H9 (cell line): ENCODE measurements around the gene OR2M5. TPM values are rescaled to one million over a fixed set of nuclear protein-coding genes. Genes with fewer than 3 reads are reported as not detected.

Source experiments
- DNase-seq: peaks from one replicate; pipeline ENCODE4 v3.0.0-alpha.2; 2017
- H2AFZ ChIP-seq: one replicate; pipeline ENCODE4 v1.6.1; 2013; ENCODE audit warnings: mild to moderate bottlenecking, low read length, control low read depth, moderate library complexity
- H2AK5ac ChIP-seq: 2 replicates; pipeline ENCODE4 v1.6.1; 2013; ENCODE audit warnings: low read length, control low read depth, mixed read lengths; ENCODE audit not compliant: insufficient read length
- H2BK120ac ChIP-seq: one replicate; pipeline ENCODE4 v1.6.1; 2013; ENCODE audit warnings: low read depth, mild to moderate bottlenecking, low read length, control low read depth, inconsistent platforms; ENCODE audit not compliant: poor library complexity, severe bottlenecking
- H2BK12ac ChIP-seq: 2 replicates; pipeline ENCODE4 v1.6.1; 2013; ENCODE audit warnings: low read length, control low read depth, mixed read lengths, low read depth; ENCODE audit not compliant: insufficient read length
- H2BK15ac ChIP-seq: 2 replicates; pipeline ENCODE4 v1.6.1; 2013; ENCODE audit warnings: low read depth, low read length, control low read depth
- H2BK20ac ChIP-seq: one replicate; pipeline ENCODE4 v1.6.1; 2013; ENCODE audit warnings: low read depth, mild to moderate bottlenecking, low read length, control low read depth, inconsistent platforms; ENCODE audit not compliant: poor library complexity, severe bottlenecking
- H2BK5ac ChIP-seq: 2 replicates; pipeline ENCODE4 v1.6.1; 2013; ENCODE audit warnings: low read length, control low read depth, mixed read lengths; ENCODE audit not compliant: insufficient read length
- H3K14ac ChIP-seq: 2 replicates; pipeline ENCODE4 v1.6.1; 2013; ENCODE audit warnings: low read length, control low read depth; ENCODE audit not compliant: insufficient read depth
- H3K18ac ChIP-seq: 2 replicates; pipeline ENCODE4 v1.6.1; 2013; ENCODE audit warnings: low read depth, mild to moderate bottlenecking, mixed read lengths, low read length, control low read depth; ENCODE audit not compliant: insufficient read length
- H3K23ac ChIP-seq: 2 replicates; pipeline ENCODE4 v1.6.1; 2013; ENCODE audit warnings: low read length, control low read depth, mixed read lengths, low read depth; ENCODE audit not compliant: insufficient read length
- H3K23me2 ChIP-seq: 2 replicates; pipeline ENCODE4 v1.6.1; 2013; ENCODE audit warnings: low read depth, mild to moderate bottlenecking, mixed read lengths, low read length, control low read depth; ENCODE audit not compliant: insufficient read length, poor library complexity, severe bottlenecking
- H3K27ac ChIP-seq: 2 replicates; pipeline ENCODE4 v1.5.1; 2013; ENCODE audit warnings: low read length, control low read depth, mixed read lengths, low read depth; ENCODE audit not compliant: insufficient read length
- H3K27me3 ChIP-seq: 2 replicates; pipeline ENCODE4 v1.6.1; 2013; ENCODE audit warnings: low read length, control low read depth, inconsistent platforms; ENCODE audit not compliant: insufficient read depth
- H3K4ac ChIP-seq: 2 replicates; pipeline ENCODE4 v1.6.1; 2013; ENCODE audit warnings: low read depth, mild to moderate bottlenecking, control low read depth, inconsistent platforms, low read length, moderate library complexity
- H3K4me1 ChIP-seq: 2 replicates; pipeline ENCODE4 v1.6.1; 2013; ENCODE audit warnings: low read length, control low read depth, inconsistent platforms; ENCODE audit not compliant: insufficient read depth
- H3K4me2 ChIP-seq: 2 replicates; pipeline ENCODE4 v1.6.1; 2013; ENCODE audit warnings: low read length, control low read depth, mixed read lengths; ENCODE audit not compliant: insufficient read length, insufficient read depth
- H3K56ac ChIP-seq: 2 replicates; pipeline ENCODE4 v1.6.1; 2013; ENCODE audit warnings: low read depth, mild to moderate bottlenecking, mixed read lengths, low read length, control low read depth; ENCODE audit not compliant: insufficient read length
- H3K79me1 ChIP-seq: 2 replicates; pipeline ENCODE4 v1.6.1; 2013; ENCODE audit warnings: low read depth, mild to moderate bottlenecking, moderate library complexity, low read length, control low read depth, inconsistent platforms; ENCODE audit not compliant: insufficient read depth, poor library complexity, severe bottlenecking
- H3K79me2 ChIP-seq: 2 replicates; pipeline ENCODE4 v1.6.1; 2013; ENCODE audit warnings: low read length, control low read depth, inconsistent platforms; ENCODE audit not compliant: insufficient read depth
- H3K9ac ChIP-seq: 2 replicates; pipeline ENCODE4 v1.6.1; 2013; ENCODE audit warnings: low read length, control low read depth, mixed read lengths; ENCODE audit not compliant: insufficient read length; ENCODE audit errors: extremely low read depth
- H3K9me3 ChIP-seq: one replicate; pipeline ENCODE4 v1.6.1; 2013; ENCODE audit warnings: low read depth, low read length, inconsistent platforms; ENCODE audit not compliant: control insufficient read depth
- H3T11ph ChIP-seq: one replicate; pipeline ENCODE4 v1.6.1; 2013; ENCODE audit warnings: mild to moderate bottlenecking, low read length, control low read depth, inconsistent platforms
- H4K20me1 ChIP-seq: one replicate; pipeline ENCODE4 v1.6.1; 2013; ENCODE audit not compliant: control insufficient read depth, insufficient read length, insufficient read depth
- H4K5ac ChIP-seq: 2 replicates; pipeline ENCODE4 v1.6.1; 2013; ENCODE audit warnings: low read depth, mild to moderate bottlenecking, mixed read lengths, low read length, control low read depth; ENCODE audit not compliant: insufficient read length
- H4K8ac ChIP-seq: replicated peaks from 2 replicates; pipeline ENCODE4 v1.6.1; 2013; ENCODE audit warnings: low read length, control low read depth, mixed read lengths, low read depth; ENCODE audit not compliant: insufficient read length
- H4K91ac ChIP-seq: 2 replicates; pipeline ENCODE4 v1.6.1; 2013; ENCODE audit warnings: low read depth, mild to moderate bottlenecking, moderate library complexity, mixed read lengths, low read length, control low read depth; ENCODE audit not compliant: insufficient read length
- H3K27ac Mint-ChIP-seq, 3 experiments: 2 replicates in 2 of 3; 3 replicates in 1 of 3; pipeline ENCODE4 v1.8.0; 2020 to 2021; ENCODE audit warnings: mixed read lengths in 3 of 3, mild to moderate bottlenecking in 1 of 3, moderate library complexity in 1 of 3
- H3K27me3 Mint-ChIP-seq: 2 replicates; pipeline ENCODE4 v1.8.0; 2021; ENCODE audit warnings: low read depth, mild to moderate bottlenecking, moderate library complexity, mixed read lengths
- H3K36me3 Mint-ChIP-seq, 3 experiments: 2 replicates in 2 of 3; 3 replicates in 1 of 3; pipeline ENCODE4 v1.8.0; 2020 to 2021; ENCODE audit warnings: low read depth in 3 of 3, mixed read lengths in 3 of 3; ENCODE audit not compliant: insufficient read depth in 1 of 3
- H3K4me1 Mint-ChIP-seq, 2 experiments: 2 replicates each; pipeline ENCODE4 v1.8.0; 2020; ENCODE audit warnings: mixed read lengths in 2 of 2
- H3K4me3 Mint-ChIP-seq, 2 experiments: 2 replicates in 1 of 2; 3 replicates in 1 of 2; pipeline ENCODE4 v1.8.0; 2020 to 2021; ENCODE audit warnings: mild to moderate bottlenecking in 2 of 2, mixed read lengths in 2 of 2, moderate library complexity in 1 of 2
- H3K9me3 Mint-ChIP-seq, 2 experiments: 2 replicates in 1 of 2; 3 replicates in 1 of 2; pipeline ENCODE4 v1.8.0; 2020; ENCODE audit warnings: mild to moderate bottlenecking in 2 of 2, mixed read lengths in 2 of 2, moderate library complexity in 1 of 2
- WGBS: extraction: QIAGEN DNeasy Blood & Tissue Kit; methylation state at CpG from one replicate; pipeline ENCODE4 v1.1.7; 2013; ENCODE audit warnings: missing lambda C conversion rate, low lambda C conversion rate, mixed read lengths; ENCODE audit not compliant: insufficient read length; ENCODE audit errors: extremely low coverage; 5-methylcytosine and 5-hydroxymethylcytosine counted together
- total RNA-seq: library from RNA; stranded (reverse); gene quantifications from 2 replicates; pipeline ENCODE4 v1.2.1, GENCODE V29; 2021
- TF ChIP-seq, protein P1 (sequence below): fragments of 200-600 bp; sonication (generic); conservative IDR thresholded peaks from 3 replicates; pipeline ENCODE4 v1.8.0; 2021; ENCODE audit warnings: antibody characterized with exemption, mild to moderate bottlenecking

OR2M5 gene
- total RNA-seq, 1 experiment from 2014 or later, result not detected

- Histone ChIP-seq H2BK20ac (no peak overlapping the region), H2AFZ (no peak overlapping the region), H3K23me2 (no peaks in the 10 kb centered on the region), H3K27me3 (no peaks in the 10 kb centered on the region), H2AK5ac (no peak overlapping the region), H4K5ac (no peak overlapping the region), H3K4ac (no peak overlapping the region), H3K27ac (no peak overlapping the region), H2BK5ac (no peak overlapping the region), H3T11ph (no peak overlapping the region), H2BK120ac (no peak overlapping the region), H4K8ac (no peak overlapping the region), H3K4me1 (no peaks in the 10 kb centered on the region), H3K14ac (no peak overlapping the region), H4K91ac (no peak overlapping the region), H3K79me1 (no peaks in the 10 kb centered on the region), H3K56ac (no peak overlapping the region), H3K18ac (no peak overlapping the region), H3K4me2 (no peak overlapping the region), H4K20me1 (no peaks in the 10 kb centered on the region), H2BK15ac (no peak overlapping the region), H3K79me2 (no peaks in the 10 kb centered on the region), H3K9ac (no peak overlapping the region), H3K9me3 (peaks cover 43% of the 10 kb centered on the region), H2BK12ac (no peak overlapping the region), H3K23ac (no peak overlapping the region)
- no CpG with 5 or more reads among the region's 1 CpG for WGBS
- TF ChIP-seq, protein P1, sequence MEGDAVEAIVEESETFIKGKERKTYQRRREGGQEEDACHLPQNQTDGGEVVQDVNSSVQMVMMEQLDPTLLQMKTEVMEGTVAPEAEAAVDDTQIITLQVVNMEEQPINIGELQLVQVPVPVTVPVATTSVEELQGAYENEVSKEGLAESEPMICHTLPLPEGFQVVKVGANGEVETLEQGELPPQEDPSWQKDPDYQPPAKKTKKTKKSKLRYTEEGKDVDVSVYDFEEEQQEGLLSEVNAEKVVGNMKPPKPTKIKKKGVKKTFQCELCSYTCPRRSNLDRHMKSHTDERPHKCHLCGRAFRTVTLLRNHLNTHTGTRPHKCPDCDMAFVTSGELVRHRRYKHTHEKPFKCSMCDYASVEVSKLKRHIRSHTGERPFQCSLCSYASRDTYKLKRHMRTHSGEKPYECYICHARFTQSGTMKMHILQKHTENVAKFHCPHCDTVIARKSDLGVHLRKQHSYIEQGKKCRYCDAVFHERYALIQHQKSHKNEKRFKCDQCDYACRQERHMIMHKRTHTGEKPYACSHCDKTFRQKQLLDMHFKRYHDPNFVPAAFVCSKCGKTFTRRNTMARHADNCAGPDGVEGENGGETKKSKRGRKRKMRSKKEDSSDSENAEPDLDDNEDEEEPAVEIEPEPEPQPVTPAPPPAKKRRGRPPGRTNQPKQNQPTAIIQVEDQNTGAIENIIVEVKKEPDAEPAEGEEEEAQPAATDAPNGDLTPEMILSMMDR, result no peak
- peaks cover 80 to 84% of the 10 kb centered on the region in 2 experiments for H3K9me3 Mint-ChIP-seq
- no peak for DNase-seq
- H3K27me3 Mint-ChIP-seq, result peaks cover 5% of the 10 kb centered on the region
- no peaks in the 10 kb centered on the region for H3K4me1 Mint-ChIP-seq
- H3K4me3 Mint-ChIP-seq, result no peak overlapping the region
- H3K36me3 Mint-ChIP-seq, result peaks cover 2 to 32% (median 12%) of the 10 kb centered on the region in 3 experiments; a peak in 5 of 7 replicates
- no peak overlapping the region for H3K27ac Mint-ChIP-seq
Measured at GRCh38 chr1:248194117-248194516, 49.2 kb downstream of the OR2M5 start.

Other genes with a start within 250 kb of the OR2M5 start
- gene OR2W3, start 249.6 kb upstream of the OR2M5 start, total RNA-seq, result 0.24 TPM in 1 of 2 replicates, not detected in the other
- gene OR2T8, start 224.9 kb upstream of the OR2M5 start, total RNA-seq, result not detected in 2 replicates
- not detected in 2 replicates for gene OR2AJ1, start 220.3 kb upstream of the OR2M5 start, total RNA-seq
- gene OR2L8, start 196.3 kb upstream of the OR2M5 start, total RNA-seq, result 0.24 TPM in 1 of 2 replicates, not detected in the other
- not detected in 2 replicates for gene OR2AK2, start 179.9 kb upstream of the OR2M5 start, total RNA-seq
- gene OR2L5, start 131.5 kb upstream of the OR2M5 start, total RNA-seq, result not detected in 2 replicates
- 0.11 TPM in 1 of 2 replicates, not detected in the other for gene OR2L2, start 115.1 kb upstream of the OR2M5 start, total RNA-seq
- not detected in 2 replicates for gene OR2L3, start 98.3 kb upstream of the OR2M5 start, total RNA-seq
- gene OR2L13, start 50.0 kb upstream of the OR2M5 start, total RNA-seq, result not detected in 2 replicates
- gene OR2M2, start 29.7 kb downstream of the OR2M5 start, total RNA-seq, result not detected in 2 replicates
- gene OR2M3, start 52.1 kb downstream of the OR2M5 start, total RNA-seq, result not detected in 2 replicates
- gene OR2M4, start 86.3 kb downstream of the OR2M5 start, total RNA-seq, result not detected in 2 replicates
- gene OR2T33, start 132.8 kb downstream of the OR2M5 start, total RNA-seq, result not detected in 2 replicates
- gene OR2T12, start 158.3 kb downstream of the OR2M5 start, total RNA-seq, result not detected in 2 replicates
- gene OR2M7, start 179.4 kb downstream of the OR2M5 start, total RNA-seq, result not detected in 2 replicates
- gene OR14C36, start 203.6 kb downstream of the OR2M5 start, total RNA-seq, result not detected in 2 replicates
- not detected in 2 replicates for gene OR2T4, start 216.5 kb downstream of the OR2M5 start, total RNA-seq
- not detected in 2 replicates for gene OR2T6, start 230.6 kb downstream of the OR2M5 start, total RNA-seq